Measurements from ENCODE around the gene HLA-DRB1.

DNA sequence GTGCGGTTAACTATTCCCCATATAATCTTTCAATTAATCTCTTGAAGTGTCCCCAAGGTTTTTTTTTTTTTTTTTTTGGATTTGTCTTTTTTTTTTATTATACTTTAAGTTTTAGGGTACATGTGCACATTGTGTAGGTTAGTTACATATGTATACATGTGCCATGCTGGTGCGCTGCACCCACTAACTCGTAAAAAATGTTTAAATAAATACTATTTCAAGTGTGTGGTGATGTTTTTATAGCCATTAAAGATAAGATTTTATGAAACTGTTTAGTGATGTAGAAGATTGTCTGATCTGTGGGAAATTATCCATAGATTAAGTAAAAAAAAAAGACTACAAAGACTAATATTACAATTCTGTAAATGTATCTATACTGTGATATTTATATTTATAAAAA is 34.9 kb upstream of the HLA-DRB1 start:
- TF ChIP-seq POLR2A (IDR thresholded peaks at IDR 0.05), result no peak
- TF ChIP-seq, protein P1, sequence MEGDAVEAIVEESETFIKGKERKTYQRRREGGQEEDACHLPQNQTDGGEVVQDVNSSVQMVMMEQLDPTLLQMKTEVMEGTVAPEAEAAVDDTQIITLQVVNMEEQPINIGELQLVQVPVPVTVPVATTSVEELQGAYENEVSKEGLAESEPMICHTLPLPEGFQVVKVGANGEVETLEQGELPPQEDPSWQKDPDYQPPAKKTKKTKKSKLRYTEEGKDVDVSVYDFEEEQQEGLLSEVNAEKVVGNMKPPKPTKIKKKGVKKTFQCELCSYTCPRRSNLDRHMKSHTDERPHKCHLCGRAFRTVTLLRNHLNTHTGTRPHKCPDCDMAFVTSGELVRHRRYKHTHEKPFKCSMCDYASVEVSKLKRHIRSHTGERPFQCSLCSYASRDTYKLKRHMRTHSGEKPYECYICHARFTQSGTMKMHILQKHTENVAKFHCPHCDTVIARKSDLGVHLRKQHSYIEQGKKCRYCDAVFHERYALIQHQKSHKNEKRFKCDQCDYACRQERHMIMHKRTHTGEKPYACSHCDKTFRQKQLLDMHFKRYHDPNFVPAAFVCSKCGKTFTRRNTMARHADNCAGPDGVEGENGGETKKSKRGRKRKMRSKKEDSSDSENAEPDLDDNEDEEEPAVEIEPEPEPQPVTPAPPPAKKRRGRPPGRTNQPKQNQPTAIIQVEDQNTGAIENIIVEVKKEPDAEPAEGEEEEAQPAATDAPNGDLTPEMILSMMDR (IDR thresholded peaks at IDR 0.05), result no peak
